ENCODE results near the gene EMCN. TPM values are rescaled to one million over a fixed set of nuclear protein-coding genes. Genes with fewer than 3 reads are reported as not detected.
"Not testable (repeated sequence)": the region's sequence is repeated elsewhere in the genome, so short reads cannot be mapped to it uniquely, and the experiment has no call there.

Gene EMCN
- 136 TPM for polyA plus RNA-seq (ENCODE audit: insufficient read length)
- long read RNA-seq, donor 1, full-length matches to known transcripts: 46 of 88 reads
- long read RNA-seq, donor 1, partial matches to known transcripts: 35 of 88 reads
- long read RNA-seq, donor 1, other reads (novel, unspliced or antisense): 7 of 88 reads
- long read RNA-seq, donor 2, full-length matches to known transcripts: 28 of 35 reads
- long read RNA-seq, donor 2, partial matches to known transcripts: 7 of 35 reads
- long read RNA-seq, donor 2, other reads (novel, unspliced or antisense): 0 of 35 reads
- long read RNA-seq, donor 3, full-length matches to known transcripts: 38 of 47 reads
- long read RNA-seq, donor 3, partial matches to known transcripts: 9 of 47 reads
- long read RNA-seq, donor 3, other reads (novel, unspliced or antisense): 0 of 47 reads
- long read RNA-seq, donor 4, full-length matches to known transcripts: 1 of 7 reads
- long read RNA-seq, donor 4, partial matches to known transcripts: 6 of 7 reads
- long read RNA-seq, donor 4, other reads (novel, unspliced or antisense): 0 of 7 reads
- long read RNA-seq, donor 5, full-length matches to known transcripts: 52 of 73 reads
- long read RNA-seq, donor 5, partial matches to known transcripts: 10 of 73 reads
- long read RNA-seq, donor 5, other reads (novel, unspliced or antisense): 11 of 73 reads
- long read RNA-seq, donor 6, full-length matches to known transcripts: 27 of 52 reads
- long read RNA-seq, donor 6, partial matches to known transcripts: 16 of 52 reads
- long read RNA-seq, donor 6, other reads (novel, unspliced or antisense): 9 of 52 reads
- long read RNA-seq, donor 7, full-length matches to known transcripts: 27 of 46 reads
- long read RNA-seq, donor 7, partial matches to known transcripts: 13 of 46 reads
- long read RNA-seq, donor 7, other reads (novel, unspliced or antisense): 6 of 46 reads
- long read RNA-seq, donor 8, full-length matches to known transcripts: 10 of 35 reads
- long read RNA-seq, donor 8, partial matches to known transcripts: 25 of 35 reads
- long read RNA-seq, donor 8, other reads (novel, unspliced or antisense): 0 of 35 reads

DNA sequence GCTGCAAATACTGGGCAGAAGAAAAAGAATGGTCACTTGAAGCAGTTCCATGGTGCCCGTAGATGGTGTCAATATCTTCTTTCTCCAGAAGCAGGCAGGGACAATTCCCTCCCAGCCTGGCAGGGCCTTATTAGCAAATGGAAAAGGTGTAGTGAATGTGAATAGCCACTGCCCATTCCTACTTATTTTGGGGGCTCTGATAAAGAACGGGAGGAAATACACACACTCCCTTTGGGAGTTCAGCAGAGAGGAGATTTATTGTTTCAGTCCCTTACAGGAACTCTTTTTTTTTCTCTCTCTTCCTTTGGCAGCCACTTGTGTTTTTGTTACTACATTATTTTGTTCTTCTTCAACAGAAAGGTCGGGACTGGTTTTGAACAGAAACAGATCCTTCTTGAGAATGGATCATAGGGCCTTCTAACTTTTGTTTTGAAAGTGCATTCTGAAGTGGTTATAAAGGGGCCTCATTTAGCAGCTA is at the start of gene EMCN:
Gene EMCN, minus strand, starts transcription at position 159 of the 478 bp plus-strand sequence. Its CDS starts 108 bp downstream, at position 51.
- no peak for DNase-seq

- no peak for DNase-seq
These were observed 48.6 kb upstream of the EMCN start for GRCh38 chr4:100566396-100566795.

GRCh38 chr4:100557306-100557705 is 39.5 kb upstream of the EMCN start:
- no peak for DNase-seq

- DNase-seq: no peak
These were observed 38.0 kb upstream of the EMCN start for GRCh38 chr4:100555611-100556337.

- no peak for DNase-seq
These were observed 30.4 kb upstream of the EMCN start for GRCh38 chr4:100548200-100548560.

GRCh38 chr4:100547541-100548199 is 29.8 kb upstream of the EMCN start:
- no peak for DNase-seq

DNA sequence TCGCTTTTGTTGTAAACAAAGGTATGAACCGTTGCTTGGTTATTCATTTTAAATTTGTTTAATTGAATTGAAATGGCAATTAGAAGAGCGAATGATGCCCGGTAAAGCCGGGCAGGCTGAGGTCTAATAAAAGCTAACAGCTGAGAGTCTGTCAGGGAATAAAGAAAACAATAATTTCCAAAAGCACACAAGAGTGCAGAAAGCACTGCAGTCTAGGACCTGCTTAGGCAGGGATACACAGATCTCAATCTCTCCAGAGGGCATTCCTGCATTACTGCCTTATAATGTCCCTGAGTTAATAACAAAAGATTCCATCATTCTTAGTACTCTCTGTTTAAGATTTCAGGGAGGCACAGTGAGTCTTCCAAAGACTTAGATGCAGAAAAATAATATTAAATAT is 27.6 kb upstream of the EMCN start:
- no peak for DNase-seq

DNA sequence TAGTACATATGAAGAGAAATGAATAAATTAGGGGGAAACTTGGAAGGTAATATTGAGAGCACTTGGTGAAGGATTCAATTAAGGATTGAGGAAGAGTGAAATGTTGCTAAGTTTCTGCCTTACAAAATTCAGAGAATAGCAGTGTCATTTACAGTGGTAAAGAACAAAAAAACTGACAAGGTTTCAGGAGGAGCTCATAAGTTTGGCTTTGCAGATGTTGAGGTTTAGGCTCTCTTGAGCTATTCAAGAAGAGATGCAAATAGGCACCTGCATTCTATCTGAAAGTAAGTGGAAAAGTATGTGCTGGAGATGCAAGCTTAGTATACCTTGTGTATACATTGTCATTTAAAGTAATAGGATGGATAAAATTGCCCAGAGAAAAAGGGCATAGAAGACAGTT is 22.3 kb upstream of the EMCN start:
- DNase-seq: no peak

GRCh38 chr4:100539706-100540105 is 21.9 kb upstream of the EMCN start:
- DNase-seq: no peak

- DNase-seq: no peak
These were observed 15.9 kb upstream of the EMCN start for GRCh38 chr4:100533741-100534140.

- not testable (repeated sequence) for DNase-seq
These were observed 12.3 kb upstream of the EMCN start for GRCh38 chr4:100530161-100530560.

DNA sequence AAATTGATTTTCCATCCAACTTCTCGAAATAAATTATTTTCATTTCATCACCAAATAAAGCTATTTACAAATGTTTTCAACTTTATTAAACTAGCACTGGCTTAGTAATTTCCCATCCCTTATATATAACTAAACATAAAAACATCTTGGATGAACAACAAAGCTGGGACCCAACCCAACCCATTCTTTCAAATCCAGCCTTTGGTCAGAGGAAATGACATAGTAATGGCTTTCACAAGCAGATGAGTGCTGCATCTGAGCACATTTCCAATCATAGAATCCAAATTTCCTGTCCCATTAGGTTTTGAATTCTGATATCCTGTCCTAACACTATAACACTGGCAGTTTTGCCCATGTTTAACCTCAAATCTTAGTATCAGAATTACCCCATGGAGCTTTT is 7.9 kb upstream of the EMCN start:
- no peak for DNase-seq

- no peak for DNase-seq
These were observed 1.4 kb upstream of the EMCN start for GRCh38 chr4:100519205-100519604.

DNA sequence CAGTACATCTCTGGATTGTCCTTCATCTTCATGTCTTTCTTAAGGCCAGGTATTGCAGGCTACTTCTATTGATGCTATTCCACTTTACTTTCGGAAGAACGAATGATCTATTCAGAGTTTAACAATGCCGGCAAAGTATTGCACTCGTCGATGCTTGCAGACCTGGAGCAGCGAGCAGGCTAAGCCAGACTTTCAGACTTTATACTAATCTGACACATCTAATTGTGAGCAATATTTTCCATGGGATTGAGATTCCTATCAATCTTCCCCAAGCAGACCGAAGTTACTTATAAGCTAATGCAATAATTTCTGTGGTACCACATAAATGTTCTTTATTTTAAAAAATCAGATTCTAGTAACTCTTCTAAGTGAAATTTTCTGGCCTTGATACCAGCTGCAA is 1.6 kb downstream of the EMCN start:
- no peak for DNase-seq

GRCh38 chr4:100511896-100512295 is 5.9 kb downstream of the EMCN start:
- DNase-seq: no peak

GRCh38 chr4:100510551-100510950 is 7.3 kb downstream of the EMCN start:
- no peak for DNase-seq

DNA sequence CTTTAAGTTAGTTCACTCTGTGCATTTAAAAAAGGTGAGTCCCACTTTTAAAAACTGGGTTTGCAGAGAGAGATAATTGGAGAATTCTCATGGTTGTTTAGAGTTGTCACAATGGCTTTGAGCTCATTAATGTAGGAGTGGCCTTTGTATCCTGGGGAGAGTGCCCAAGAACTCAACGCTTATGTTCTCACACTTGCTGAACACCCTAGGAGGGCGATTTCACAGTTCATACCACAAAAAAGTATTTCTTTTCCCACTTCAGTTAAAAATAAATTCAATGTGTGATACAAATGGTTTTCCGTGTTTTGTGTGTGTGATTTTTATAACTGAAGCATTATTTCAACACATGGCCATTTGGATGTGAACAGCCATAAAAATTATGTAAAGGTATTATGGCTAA is 8.4 kb downstream of the EMCN start:
- DNase-seq: no peak

DNA sequence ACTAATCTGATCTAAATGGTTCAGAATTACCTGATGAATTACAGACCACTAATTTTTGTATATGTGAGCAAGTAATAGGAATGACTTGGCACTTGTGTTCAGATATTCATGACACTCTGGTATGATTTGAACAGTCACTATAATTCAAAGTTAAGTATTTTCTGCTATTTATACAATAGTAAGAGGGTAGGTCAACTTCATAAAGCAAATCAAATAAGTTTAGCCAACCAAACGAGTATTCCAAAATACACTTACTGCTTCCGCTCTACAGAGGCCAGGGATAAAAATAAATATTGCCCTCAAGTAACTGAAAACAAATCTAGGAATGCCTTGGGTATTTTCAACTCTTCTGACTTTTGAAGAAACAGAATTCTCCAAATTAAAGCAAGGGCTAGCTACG is 9.1 kb downstream of the EMCN start:
- DNase-seq: no peak

- no peak for DNase-seq
These were observed 13.5 kb downstream of the EMCN start for GRCh38 chr4:100504086-100504874.

DNA sequence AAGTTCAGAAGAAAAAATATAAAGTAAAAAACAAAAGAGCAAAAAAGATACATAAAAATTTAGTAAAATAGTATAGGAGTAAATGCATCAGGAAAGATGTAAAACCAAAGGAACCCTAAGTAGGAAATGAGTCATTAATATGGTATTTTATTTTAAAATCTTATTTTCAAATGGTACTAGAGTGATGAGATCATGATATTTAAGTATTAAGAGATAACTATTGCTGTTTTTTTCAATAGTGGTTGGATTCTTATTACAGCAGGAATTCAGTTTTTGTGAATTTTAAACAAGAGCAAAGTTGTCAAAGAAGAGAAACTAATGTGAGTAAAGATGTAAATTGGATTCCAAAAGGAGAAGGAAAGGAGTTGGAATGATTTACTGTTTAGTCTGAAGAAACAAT is 20.0 kb downstream of the EMCN start:
- DNase-seq: no peak

DNA sequence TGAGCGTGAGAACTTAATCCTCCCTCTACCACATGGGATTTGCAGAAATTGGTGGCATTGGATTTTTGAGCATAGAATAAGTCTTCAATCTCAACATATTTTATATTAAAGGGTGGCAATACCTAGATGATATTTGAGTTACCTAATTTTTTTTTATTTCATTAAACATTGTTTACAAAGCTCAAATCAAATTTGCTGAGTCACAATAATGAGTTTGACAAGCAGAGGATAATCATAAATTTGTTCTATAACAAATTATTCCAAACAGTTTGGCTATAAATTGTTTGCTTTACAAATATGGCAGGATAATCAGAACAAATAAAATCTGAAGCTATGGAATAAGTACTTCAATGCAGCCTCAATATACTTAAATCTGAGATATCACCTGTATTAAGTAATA is 22.7 kb downstream of the EMCN start:
- DNase-seq: no peak

All from left kidney (tissue), 8 donors.